ENCODE data around the gene SLC25A10.

SLC25A10 gene

GRCh38 chr17:81716674-81716996 lies 4.6 kb downstream of the SLC25A10 start:
- no peak for DNase-seq
- intact Hi-C loops (cut with DNase I), result no loop called here

GRCh38 chr17:81717049-81717765 lies 5.1 kb downstream of the SLC25A10 start:
- DNase-seq, result no peak
- intact Hi-C loops (cut with DNase I), result no loop called here

GRCh38 chr17:81717766-81718089 lies 5.6 kb downstream of the SLC25A10 start:
- intact Hi-C loops (cut with DNase I), result no loop called here
- DNase-seq, result no peak

GRCh38 chr17:81719410-81720266 lies 7.6 kb downstream of the SLC25A10 start:
- intact Hi-C loops (cut with DNase I), result no loop called here
- DNase-seq, result peak in 1 of 10 donors; percentile 67

GRCh38 chr17:81720267-81721071 lies 8.4 kb downstream of the SLC25A10 start:
- no peak for DNase-seq
- intact Hi-C loops (cut with DNase I), result no loop called here

- DNase-seq, result peak in 4 of 10 donors; percentile 41 to 75 (median 46)
- intact Hi-C loops (cut with DNase I), result no loop called here
These were observed 10.4 kb downstream of the SLC25A10 start for GRCh38 chr17:81722184-81723120.

- intact Hi-C loops (cut with DNase I), result no loop called here
- DNase-seq, result no peak
These were observed 11.6 kb downstream of the SLC25A10 start for GRCh38 chr17:81723651-81724209.

GRCh38 chr17:81725439-81725838 lies 13.4 kb downstream of the SLC25A10 start:
- intact Hi-C loops (cut with DNase I), result no loop called here
- no peak for DNase-seq

GRCh38 chr17:81726004-81726403 lies 13.9 kb downstream of the SLC25A10 start:
- DNase-seq, result no peak
- intact Hi-C loops (cut with DNase I), result no loop called here

GRCh38 chr17:81727324-81728031 lies 15.4 kb downstream of the SLC25A10 start:
- DNase-seq, result no peak
- intact Hi-C loops (cut with DNase I), result no loop called here

GRCh38 chr17:81733507-81734404 lies 21.7 kb downstream of the SLC25A10 start:
- DNase-seq, result peak; percentile 68 to 98 (median 86)
- intact Hi-C loops (cut with DNase I), result no loop called here

GRCh38 chr17:81734405-81735263 lies 22.6 kb downstream of the SLC25A10 start:
- intact Hi-C loops (cut with DNase I), result no loop called here
- DNase-seq, result peak in 1 of 10 donors; percentile 65

GRCh38 chr17:81735264-81736102 lies 23.4 kb downstream of the SLC25A10 start:
- intact Hi-C loops (cut with DNase I), result no loop called here
- peak in 1 of 10 donors; percentile 71 for DNase-seq

- intact Hi-C loops (cut with DNase I), result no loop called here
These were observed 26.1 kb downstream of the SLC25A10 start for GRCh38 chr17:81737947-81738800.

GRCh38 chr17:81738801-81739393 lies 26.8 kb downstream of the SLC25A10 start:
- intact Hi-C loops (cut with DNase I), result no loop called here
- peak in 1 of 10 donors; percentile 64 for DNase-seq

More at GRCh38 chr17:81737947-81738800, 26.1 kb downstream of the SLC25A10 start:
- no peak for DNase-seq
